Erythroblast (primary cell): ENCODE data around the gene ARMH3.

Source experiments
- DNase-seq, 2 experiments: peaks; one replicate each; lab custom pipeline; 2025; lab: John Stamatoyannopoulos, UW
- GATA1 ChIP-seq: IDR thresholded peaks from 2 replicates; pipeline ENCODE4 v1.6.1; 2011; ENCODE audit warnings: low read depth, mild to moderate bottlenecking, control low read depth, low read length, moderate library complexity
- POLR2A ChIP-seq: IDR thresholded peaks from 2 replicates; pipeline ENCODE4 v1.6.1; 2011; ENCODE audit warnings: mild to moderate bottlenecking, low read length

ARMH3 gene

DNA sequence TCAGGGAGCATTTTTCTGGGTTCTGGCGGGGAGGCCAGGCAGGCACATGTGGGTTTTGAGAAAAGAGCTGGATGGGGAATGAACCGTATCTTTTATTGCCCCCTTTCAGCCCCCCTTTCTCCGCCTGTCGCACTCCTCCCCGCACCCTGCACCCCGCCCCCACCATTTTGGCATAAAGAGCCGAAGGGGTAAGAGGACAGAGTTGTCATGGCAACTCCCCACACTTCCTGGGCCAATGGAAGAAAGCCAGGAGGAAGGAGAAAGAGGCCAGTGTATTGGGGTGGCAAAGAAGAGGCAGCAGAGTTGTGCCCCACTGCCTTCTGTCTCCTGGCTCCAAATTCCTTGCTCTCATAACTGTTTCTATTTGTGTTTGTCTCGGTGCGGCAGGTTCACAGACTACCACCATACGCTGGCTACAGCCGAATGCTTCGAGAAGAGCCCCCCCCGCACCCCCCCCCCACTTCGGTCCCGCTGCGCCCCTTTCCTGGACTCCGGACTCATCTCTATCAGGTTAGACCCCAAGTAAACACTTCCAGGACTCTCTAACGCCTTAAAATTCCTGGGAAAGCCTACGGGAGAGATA, 215.8 kb downstream of the ARMH3 start:
- no peak for TF ChIP-seq GATA1
- TF ChIP-seq POLR2A = no peak
- peak; percentile 46 to 55 for DNase-seq

DNA sequence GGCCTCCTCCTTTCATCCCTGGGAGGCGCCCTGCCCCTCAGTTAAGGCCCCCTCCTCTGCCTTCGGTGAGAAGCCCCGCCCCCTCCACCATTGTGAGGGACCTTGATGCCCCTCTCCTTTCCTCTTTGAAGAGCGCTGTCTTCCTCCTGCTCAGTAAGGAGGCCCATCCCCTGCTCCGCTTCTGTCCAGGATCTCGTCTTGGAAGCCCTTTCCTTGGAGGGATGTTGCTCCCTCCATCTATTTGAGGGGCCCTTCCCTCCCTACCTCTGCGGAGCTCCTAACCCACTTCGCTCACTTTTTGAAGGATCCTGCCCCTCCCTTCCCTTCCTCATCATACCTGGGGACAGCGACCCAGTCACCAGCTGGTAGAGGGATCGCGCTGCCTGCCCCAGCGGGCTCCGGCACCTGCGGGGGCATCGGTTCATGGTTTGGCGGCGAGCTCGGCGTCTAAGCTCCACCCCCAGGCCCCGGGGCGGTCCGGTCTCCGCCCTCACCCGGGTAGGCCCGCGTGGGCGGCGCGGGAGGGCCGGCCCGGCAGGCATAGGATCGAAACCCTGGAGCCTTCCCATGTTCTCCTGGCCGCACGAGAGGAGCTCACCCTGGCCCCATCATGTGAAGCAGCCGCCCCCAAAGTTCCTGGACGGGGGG, 216.4 kb downstream of the ARMH3 start:
- peak; percentile 66 to 77 for DNase-seq
- TF ChIP-seq GATA1 (no peak), POLR2A (no peak)

DNA sequence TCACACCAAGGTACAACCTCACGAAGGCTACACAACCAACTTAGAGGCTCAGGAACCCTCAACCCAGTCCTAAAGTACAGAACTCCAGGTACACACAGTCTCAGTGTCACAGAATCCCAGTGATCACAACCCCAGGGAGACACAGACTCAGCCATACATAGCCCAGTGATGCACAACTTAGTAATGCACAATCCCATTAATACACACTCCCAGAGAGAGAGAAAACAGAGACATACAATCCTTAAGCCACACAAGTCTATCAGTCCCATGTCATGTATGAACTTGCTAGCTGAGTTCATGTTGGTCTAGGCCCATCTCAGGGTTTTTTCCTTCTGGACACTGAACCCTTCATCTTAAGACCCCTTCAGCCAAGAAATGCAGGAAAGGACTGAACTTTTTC, 217.0 kb downstream of the ARMH3 start:
- DNase-seq = no peak
- TF ChIP-seq GATA1 (no peak), POLR2A (no peak)

DNA sequence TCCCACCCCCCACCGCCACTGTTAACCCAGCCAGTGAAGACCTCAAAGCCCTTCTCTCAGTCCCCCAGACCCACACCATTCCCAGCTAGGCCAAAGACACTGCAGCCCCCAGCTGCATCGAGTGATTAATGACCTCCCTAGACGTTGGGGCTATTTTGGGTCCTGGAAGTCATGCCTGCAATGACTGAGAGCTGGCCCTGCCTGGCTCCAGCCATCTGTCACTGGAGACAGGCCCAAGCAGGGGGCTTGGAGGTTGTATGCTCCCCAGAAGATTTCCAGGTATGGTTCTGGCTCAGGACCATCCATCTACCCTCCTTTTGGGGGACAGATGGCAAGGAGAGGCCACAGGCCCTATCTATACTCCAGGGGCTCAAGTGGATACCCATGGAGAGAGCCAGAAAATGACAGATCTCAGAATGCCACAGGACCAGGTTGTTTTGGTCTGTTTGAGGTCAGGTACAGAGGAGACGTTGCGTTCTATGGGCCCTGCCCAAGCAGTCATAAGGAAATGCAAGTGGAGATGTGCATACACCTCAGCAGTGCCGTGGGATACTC, 217.5 kb downstream of the ARMH3 start:
- no peak for TF ChIP-seq GATA1
- TF ChIP-seq POLR2A = no peak
- no peak for DNase-seq

DNA sequence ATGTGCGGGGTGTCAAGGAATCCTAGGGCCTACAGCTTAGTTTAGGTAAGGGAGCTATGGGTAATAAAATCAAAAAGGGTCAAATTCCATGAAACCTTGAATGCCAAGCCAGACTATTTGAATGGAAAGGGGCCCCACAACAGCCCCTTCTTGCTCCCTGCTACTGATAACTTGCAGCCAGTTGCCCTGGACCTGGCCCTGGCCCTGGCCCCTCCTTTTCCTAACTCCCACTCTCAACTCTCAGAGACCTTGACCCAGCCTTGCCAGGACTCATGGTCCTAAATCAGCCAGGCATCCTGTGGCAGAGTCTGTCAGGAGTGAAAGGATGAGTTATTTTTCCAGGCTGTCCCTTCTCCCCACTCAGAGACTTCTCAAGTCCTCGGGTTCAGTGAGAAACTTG, 218.2 kb downstream of the ARMH3 start:
- TF ChIP-seq POLR2A (no peak), GATA1 (no peak)
- DNase-seq = no peak

DNA sequence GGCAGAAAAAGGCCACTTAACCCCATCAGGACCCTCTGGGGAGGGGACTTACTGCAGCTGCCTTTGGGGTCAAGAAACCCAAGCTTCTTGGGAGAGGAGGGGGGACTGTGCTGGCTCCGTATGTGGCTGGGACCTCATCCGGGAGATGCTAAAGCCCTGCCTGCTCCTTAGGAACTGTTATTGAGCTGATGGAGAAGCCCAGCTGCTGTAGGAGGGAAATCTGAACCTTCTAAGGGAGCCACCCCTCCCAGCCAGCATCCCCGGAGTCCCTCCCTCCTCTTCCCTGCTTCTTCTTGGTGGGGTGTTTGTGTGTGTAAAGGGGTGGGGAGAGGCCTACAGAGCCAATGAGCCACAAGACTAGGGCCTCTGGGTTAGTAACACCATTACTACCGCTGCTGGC, 220.6 kb downstream of the ARMH3 start:
- TF ChIP-seq GATA1 = no peak
- TF ChIP-seq POLR2A = no peak
- DNase-seq = no peak

DNA sequence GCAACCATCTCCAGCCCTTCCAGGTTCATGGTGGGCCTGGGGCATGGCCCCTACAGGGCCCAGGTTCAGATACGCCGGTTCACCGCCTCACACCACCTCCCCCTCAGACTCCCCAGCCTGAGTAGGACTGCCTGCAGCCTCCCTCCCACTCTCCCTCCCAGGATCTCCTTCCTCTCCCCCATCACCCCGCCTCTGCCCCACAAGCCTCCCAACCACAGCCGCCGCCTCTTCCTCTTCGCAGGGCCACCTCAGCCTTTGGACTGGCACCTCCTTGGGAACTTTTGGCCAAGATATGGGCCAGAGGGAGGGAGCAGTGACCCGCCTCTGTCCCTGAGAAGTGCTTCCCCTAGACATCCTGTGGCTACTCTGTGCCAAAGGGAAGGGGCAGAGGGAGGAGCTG, 221.6 kb downstream of the ARMH3 start:
- DNase-seq = no peak
- TF ChIP-seq GATA1 (no peak), POLR2A (no peak)

DNA sequence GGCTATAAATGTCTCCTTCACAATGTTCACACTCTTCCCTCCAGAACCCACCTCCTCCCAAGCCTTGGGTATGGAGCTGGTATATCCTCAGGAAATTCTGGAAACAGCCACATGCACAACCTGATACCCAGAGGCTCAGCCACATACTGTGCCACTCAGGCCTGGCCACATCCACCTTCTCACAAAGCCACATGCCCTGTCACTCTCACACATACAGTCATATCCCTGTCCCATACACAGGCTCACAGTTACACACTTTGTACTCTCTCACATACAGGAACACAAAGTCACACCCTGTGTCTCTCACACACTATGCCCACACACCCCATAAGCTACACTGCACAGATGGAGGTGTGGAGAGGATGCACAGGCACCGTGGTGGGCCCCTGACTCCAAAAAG, 222.5 kb downstream of the ARMH3 start:
- no peak for DNase-seq
- TF ChIP-seq GATA1 = no peak
- no peak for TF ChIP-seq POLR2A

DNA sequence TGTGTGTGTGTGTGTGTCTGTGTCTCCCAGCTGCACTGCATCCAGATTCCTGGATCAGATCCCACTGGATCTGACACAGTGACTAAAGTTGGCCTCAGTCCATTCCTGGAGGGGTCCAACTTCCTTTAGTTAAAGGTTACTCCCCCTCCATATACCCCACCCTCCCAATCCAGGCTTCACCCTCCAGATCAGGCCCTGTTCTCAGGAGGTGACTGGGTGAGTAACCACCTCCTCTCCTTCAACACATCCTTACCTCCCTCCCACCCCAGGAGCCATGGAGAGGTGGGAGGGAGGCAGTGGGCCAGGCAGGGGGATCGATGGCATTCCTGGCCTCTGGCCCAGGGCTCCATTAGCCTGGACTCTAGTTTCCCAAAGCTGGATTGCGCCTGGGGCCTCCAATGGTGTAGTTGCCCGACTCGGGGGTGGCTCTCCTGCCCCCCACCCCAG, 223.6 kb downstream of the ARMH3 start:
- no peak for DNase-seq
- TF ChIP-seq POLR2A (no peak), GATA1 (no peak)

DNA sequence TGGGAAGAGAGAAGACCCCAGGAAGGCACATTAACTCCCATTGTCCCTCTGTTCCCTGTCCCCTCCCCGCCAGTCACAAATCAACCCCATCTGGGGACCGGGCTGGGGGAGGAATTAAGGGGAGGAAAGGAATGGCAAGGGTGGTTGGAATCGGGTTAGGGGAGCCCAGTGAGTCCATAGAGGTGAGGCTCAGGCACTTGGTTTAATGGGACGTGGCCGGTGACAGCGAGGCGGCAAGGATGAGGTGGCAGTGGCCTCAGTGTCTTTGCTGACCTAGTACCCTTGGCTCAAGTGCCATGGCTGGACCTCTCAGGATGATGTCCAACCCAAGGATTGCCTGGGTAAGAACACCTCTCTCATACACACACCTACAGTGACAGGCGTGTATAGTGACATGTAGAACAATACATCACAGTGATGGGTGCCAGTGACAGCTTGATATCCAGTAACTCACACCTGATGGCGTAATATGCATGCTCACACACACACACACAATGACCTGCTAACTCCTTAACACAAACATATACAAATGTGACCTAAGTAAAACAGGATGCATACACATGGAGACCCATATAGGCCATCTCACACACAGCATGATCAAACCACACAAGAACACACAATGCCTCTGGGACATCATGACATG, 224.7 kb downstream of the ARMH3 start:
- peak in 1 of 2 experiments; percentile 28 for DNase-seq
- TF ChIP-seq POLR2A = no peak
- TF ChIP-seq GATA1 = no peak

DNA sequence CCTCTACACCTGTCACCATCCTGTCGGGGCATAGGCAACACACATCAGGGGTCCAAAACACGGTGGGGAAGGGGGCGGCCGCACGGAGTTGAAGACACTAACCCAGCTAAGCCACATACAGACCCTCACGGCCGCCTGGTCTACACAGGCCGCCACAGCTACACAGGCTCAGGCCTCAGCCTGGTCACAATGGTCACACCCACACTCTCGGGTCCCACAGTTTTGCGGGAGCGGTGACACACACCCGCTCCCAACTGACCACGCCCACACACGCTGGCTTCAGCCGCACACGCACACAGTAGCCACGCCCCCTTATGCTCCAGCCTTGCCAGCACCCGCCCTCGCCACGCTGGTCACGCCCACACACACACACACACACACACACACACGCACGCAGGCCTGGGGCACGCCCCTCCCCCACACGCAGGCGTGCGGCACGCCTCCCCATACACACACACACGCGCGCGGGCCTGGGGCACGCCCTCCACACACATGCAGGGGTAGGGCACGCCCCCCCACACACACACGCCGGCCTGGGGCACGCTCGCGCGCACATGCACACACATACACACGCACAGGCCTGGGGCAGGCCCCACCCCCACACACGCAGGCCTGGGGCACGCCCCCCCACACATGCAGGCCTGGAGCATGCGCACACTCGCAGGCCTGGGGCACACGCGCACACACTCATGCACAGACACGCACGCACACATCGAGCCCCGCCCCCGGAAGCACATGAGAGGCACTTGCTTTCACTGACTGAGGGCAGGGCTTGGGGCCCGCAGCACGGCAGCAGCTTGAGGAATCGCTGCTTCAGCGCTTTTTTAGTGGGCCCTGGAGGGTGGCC, 225.4 kb downstream of the ARMH3 start:
- TF ChIP-seq GATA1 (no peak), POLR2A (no peak)
- DNase-seq = peak; percentile 93 to 94

DNA sequence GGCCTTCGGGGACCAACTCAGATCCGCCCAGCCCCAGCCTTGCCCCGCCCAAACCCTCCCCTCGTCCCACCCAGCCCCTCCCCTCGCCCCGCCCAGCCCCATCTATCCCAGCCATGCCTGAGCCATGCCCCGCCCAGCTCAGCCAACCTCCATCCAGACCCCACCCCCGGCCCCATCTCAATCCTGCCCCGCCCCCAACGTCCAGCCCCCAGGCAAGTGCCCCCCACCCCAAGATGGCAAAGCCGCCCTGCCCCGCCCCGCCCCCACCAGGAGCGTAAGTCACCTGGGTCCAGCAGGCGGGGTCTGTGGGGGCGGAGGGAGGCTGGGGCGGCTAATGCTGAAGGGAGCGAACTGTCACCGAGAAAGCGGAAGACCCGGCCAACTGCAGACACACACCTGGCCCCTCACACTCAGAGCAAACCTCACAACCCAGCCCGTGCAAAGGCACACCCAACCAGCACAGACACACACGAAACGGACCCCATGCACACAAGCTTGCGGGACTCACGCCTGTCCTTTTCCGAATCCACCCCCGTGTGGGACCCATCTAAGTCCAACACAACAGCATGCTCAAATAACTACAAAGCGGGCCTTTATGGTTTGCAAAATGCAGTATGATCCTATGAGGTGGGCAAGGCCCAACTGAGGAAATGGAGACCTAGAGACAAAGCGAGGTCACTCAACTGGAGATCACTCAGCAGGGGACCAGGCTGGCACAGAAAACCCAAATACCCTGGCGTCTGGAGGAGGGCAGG, 226.2 kb downstream of the ARMH3 start:
- DNase-seq = peak; percentile 65 to 72
- TF ChIP-seq POLR2A = no peak
- no peak for TF ChIP-seq GATA1
